Measurements from ENCODE around the gene SRPRB.

SRPRB gene

DNA sequence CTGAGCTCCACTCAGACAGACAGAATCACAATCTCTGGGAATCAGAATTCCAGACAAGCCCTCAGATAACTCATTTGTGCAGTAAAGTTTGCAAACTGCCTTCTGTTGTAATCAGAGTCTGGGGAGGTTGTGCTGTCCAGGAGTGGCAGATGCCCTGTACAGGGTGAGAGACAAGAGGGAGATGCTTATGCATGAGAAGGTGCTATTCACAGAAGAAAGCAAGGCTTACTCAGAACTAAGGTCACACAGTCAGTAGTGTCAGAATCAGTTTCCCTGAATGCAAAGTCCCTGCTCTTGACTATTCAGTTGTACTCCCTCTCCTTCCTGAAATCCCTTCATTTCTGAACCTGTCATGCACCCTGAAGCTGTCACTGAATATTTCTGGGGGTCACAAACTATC is 43.7 kb downstream of the SRPRB start:
- no peak for DNase-seq

DNA sequence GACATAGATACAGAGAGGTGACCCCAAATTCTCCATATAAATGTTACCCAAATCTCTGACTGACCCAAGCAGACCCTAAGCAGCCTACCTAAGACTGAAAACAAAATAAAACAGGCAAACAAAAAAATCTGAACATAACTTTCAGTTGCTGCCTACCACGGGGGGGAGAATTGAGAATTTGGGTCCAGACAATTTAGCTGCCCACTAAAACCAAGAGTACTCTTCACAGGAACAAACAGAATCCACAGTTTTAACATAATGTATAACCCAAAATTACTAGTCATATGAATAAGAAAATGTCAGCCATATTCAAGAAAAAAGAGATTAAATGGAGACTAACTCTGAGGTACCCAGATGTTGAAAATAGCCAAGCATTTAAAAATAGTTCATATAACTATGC is 44.4 kb downstream of the SRPRB start:
- DNase-seq, result no peak

DNA sequence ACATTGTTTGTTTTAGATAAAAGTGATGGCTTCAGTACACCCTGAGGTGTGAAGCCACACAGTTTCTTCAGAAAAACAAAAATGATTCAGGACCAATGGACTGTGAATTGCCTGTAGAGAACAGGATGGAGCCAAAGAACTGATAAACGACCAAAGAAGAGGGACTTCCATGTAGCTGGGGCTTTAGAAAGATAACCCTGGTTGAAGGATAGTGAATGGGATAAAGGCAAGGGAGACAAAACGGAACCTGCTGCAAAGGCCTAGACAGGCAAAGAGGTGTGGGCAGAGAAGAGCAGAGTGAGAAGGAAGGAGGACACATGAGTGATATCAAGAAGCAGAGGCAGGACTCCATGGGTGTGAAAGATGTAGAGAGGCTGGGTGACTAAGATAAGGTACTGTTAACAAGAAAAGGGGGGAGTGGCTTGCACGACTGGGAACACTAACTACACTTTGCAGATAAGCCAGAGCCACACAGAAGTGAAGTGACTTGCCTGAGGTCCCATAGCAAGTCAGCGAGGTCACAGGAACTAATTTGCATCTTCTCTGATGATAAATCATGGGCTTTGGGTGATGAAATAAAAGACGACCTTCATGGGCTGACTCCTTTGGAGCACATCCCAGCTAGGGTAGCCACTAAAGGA is 45.8 kb downstream of the SRPRB start:
- no peak for DNase-seq

DNA sequence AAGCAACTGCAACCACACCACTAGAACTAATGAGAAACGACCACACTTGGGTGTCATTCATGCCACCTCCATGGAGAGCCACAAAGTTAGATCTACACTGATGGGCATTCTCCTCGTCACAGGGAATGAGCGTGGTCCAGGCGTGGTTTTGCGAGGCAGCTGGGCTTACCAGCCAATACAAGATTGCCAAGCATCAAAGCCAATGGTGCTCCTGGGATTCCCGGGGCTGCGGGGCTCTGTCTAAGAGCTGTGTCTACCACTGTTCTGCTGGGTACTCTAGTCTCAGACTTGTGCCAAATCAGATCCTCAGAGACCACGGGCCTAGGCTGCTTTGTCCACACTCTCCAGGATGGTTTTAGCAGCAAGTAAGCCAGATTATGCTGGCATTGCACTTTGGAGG is 46.3 kb downstream of the SRPRB start:
- no peak for DNase-seq

DNA sequence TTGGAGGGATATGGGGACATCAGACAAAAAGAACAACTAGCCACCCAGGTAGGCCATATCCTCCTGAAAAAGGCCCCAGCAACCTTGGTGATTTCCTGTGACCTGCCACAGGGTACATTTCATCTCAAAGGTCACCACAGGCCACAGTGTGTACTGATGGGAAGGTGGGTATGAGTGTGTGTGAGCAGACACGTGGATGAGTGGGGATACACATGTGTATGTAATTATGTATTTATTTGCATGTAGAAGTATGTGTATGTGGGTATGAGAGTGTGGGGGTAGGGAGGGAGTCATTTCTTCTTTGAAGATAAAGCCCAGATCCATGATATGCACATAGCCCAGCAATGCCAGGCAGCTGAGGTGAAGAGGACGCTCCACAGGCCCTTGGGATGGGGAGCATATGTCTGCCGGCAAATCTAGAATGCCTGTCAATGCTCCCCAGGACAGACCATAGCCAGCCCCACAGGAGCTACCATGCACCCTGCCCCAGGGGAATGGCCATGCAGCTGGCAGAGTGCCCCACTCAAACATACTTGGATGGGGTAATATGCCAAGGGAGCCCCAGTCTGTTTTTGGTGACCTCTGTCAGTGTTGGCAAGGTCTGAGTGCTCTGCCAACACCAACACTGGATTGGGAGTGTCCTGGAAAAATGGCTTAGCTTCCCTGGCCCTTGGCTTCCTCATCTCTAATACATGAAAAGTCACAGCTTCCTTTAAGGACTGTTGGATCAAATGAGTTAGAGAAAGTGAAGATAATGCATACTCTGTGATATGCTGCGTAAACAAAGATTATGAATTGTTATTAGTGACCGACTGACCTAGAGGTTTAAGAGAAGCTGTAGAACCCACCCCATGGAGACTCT is 47.7 kb downstream of the SRPRB start:
- no peak for DNase-seq

DNA sequence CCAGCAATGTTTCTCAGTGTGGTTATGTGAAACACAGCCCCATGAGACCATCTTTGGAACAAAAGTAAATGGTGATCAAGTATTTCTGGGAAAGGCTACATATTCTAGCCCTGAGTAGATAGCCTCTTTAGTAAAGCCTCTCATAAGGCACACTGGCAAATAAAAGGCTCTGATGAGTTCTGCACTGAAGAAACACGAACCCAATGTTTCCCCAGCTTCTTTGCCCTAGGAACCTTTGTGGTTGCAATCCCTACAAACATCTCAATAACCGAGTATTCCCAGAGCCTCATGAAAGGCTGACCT is 48.3 kb downstream of the SRPRB start:
- no peak for DNase-seq

DNA sequence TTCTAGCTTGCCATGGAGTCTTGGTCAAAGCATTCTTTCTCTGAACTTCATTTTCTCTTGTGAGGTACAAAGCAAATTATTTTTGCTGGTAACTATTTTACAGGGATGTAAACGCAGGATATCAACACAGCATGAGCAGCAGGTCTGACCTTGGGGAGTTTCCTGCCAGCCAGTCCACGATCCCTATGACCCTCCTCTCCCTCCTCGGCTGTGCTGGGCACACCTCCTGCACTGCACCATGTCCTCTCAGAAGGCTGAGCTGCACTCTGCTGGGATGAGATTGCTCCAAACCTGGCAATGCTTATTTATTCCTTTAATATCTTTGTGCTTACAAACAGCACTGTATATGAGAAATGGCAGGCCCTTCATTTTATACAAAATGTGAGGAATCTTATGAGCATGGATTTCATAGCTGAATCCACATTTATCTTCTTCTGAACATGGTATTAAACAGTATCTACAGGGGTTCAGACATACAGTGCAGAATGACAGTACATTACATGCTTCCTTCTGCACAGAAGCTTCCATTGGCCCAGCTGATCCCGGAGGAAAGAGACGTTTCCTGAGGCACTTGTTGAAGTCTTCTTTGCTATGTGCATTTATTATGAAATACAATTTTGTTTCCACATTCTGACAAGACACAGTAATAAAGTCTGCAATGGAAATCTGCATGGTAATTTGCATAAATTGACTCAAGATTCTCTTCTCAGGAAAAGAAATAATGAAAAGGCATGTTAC is 48.8 kb downstream of the SRPRB start:
- DNase-seq, result no peak

DNA sequence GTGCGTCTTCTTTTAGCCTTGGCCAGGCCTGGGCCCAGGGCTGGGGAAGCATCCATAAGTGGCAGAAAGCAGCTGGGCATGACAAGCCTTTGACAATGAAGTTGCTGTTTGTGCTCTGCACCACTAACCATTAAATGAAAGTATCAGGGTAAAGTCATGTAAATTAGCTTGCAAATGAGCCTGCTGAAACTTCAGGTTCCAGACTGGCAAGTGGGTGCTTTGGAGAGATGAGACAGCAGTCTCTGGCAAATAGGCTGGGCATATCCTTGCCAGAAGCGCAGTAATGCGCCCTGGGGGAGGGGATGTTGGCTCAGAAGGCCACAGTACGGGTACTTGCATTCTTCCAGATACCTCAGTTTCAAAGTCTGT is 49.4 kb downstream of the SRPRB start:
- no peak for DNase-seq

DNA sequence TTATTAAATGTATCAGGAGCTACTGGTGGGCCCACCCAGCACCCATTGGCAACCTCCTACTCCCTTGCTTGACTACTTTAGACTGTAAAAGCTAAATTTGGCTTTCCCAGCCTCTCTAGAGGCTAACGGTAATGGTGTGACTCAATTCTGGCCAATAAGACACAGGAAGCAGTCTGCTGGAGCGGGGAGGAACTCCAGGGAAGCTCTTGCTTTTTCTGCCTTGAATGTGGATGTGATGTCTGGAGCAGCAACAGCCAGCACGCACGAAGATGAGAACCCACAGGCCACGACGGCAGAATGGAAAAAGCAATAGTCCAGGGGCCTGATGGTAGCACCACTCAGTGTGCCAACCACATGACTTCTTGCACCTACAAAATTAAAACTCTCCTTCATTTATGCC is 50.2 kb downstream of the SRPRB start:
- no peak for DNase-seq

DNA sequence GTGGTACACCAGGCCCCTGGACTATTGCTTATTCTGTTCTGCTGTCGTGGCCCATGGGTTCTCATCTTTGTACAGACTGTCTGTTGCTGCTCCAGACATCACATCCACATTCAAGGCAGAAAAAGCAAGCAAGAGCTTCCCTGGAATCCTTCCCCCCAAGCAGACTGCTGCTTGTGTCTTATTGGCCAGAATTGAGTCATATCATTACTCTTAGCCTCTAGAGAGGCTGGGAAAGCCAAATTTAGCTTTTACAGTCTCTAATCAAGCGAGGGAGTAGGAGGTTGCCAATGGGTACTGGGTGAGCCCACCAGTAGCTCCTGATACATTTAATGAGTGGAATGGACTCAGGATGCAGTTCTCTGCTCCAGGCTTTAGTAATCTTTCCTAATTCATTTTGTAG is 50.7 kb downstream of the SRPRB start:
- DNase-seq, result no peak

DNA sequence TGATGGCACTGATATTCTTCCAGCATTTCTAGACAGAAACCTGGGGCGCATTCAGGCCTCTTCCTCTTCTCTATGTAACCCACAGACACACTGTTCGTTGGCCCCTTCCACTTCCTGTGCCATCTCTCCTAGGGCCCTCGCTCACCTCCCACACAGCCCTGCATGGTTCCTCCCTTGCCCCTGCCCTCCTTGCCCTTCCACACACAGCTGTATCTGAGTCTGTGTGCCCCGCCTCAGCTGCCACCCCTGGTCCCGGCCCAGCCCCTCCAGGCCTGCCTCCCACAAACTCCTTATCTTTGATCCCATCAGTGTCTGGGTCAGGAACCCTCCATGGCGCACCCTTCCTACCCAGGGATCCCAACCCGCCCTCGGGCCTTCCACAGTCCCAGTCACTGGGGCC is 52.2 kb downstream of the SRPRB start:
- DNase-seq, result no peak

DNA sequence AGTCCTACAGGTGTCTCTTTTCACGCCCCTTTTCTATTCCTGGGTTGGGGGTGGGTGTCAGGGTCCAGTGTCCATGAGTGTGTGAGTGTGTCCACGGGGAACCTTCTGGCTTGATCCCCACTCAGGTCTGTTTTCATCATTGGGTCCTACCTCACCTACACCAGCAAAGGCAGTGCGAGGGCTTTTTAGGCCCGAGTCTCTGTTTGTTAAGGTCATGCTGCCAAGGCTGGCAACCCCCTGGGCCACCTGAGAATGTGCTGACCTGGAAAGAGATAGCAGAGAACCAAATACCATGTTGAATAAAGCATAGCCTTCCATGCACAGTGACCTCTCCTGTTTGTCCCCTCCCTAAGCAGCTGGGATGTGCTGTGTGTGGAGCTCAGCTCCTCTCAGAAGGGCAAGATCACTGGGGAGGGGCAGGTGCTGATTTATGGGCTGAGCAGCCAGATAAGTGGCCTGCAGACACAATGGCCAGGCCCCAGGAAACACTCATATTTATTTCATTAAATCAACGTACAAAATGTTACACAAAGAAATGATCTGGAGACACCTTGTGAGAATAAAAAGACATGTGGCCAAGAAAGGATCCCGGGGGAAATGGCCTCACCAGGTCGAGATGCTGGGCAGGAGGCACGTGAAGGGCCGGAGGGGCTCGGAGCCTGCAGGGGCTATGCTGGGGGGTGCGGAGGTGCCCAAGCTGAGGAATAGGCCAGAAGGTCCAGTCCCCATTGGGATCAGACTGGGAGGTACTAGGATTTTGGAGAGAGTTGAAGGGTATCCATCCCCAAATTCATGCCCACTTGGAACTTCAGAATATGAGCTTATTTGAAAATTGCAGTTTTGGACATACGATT is 54.0 kb downstream of the SRPRB start:
- no peak for DNase-seq

DNA sequence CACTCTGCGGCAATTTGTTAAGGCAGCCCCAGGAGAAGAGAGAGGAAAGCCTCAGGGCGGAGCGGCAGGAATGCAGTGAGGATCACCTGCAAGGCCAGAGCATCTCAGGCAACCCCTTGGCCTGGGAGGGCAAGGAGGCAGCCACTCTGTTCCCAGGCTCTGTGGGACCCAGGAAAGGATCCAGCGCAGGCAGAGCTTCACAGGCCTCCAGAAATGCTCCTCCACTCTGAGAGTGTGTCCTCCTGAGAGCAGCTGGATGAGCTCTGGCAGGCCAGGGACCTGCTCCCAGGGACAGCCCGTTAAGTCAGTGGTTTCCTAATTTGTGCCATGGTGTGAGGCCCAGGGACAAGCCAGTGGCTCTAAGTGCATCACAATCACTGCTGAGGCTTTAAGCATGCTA is 54.9 kb downstream of the SRPRB start:
- no peak for DNase-seq

DNA sequence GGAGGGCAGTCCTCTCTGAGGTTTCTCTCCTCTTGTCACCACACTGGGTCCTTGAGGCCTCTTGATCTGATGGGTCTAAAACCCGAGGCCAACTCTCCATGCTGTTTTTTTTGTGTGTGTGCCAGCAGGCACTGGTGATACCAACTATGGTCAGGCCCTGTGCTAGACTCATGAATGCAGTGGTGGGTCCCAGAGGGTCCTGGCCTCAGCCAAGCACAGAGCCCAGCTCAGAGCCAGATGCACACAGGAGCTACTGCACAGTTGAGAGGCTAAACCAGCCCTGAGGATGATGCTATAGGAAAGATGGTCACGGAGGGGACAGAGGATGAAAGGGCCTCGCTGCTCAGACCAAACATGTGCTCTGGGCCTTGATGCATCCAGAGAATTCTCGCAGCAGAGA is 56.5 kb downstream of the SRPRB start:
- DNase-seq, result no peak

DNA sequence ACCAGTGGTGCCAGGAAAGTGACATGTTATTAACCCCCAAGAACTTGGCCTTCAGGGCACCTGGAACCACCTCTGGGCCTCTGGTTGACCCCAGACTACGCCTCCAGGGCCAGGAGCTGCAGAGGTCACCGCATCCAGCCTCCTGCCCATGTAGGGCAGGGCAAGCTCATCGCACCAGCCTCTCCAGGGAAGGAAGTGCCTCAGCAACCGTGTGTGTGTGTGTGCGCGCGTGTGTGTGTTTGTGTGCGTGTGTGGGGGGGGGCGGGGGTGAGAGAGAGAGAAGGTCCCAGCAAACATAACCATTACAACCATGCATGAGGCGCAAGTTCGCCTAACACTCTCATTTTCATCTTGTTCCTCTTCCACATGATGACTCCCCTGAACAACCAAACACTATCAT is 58.3 kb downstream of the SRPRB start:
- DNase-seq, result no peak

DNA sequence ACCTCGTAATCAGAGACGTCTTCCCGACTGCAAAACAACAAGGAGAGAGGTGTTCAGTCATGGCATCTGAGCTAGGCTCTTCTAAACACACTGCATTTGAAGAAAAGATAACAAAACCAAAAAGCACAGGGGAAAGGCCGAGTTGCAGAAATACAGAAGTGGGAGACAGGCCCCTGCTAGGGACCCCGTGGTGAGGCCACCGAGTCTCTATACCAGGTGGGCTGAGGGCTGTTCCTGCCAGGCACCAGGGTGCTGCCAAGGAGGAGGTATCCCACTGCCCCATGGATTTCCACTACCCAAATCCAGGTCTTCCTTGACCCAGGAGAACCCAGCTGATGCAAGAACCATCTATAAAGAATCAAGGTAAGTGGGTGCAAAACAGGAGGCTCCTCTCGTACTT is 59.0 kb downstream of the SRPRB start:
- DNase-seq, result no peak

DNA sequence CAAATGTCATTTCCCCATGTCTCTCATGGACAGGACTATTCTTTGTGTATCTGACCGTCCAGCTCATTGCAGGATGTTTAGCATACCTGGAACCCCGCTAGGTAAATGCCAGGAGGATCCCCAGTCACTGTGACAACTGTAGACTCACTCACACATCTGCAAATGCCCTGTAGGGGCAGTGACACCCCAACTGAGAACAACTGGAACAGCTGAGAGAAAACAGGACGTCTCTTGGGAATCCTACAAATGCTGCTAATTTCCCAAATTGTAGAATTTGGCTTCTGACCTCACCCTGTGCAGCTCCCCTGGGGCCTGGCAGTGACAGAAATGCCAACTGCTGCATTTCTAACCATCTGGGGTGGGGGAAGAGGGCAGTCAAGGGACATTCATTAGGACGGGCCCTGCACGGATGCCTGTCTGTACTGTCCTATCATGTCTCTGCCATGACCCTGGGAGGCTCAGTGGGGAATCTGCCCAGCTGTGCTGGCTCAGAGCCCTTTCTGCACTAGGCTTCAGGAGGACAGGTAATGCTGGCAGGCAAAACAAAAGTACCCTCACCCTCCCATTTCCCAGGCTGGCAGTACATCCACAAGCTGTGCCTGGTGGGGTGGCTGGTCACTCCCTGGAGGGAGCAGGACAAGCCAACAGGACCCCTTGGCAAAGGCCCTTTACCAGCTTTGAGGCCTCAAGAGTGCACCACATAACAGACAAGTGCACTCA is 59.7 kb downstream of the SRPRB start:
- DNase-seq, result no peak

DNA sequence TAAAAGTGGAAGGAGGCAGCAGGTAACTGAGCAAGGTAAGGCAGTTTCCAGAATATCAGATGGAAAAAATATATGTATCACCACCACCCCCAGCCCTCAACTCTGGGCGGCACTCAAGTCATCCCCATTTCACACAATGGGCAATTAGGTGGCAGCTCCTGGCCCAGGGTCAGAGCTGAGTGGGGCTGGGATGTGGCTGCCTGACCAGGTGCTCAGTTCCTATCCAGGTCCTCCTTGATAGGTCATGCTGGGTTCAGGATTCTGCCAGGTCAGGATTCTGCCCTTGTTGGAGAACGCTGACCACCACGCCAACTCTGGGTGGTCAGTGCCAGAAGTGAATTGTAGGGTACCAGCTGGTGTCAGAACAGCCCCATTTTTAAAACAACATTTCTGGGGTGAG is 60.5 kb downstream of the SRPRB start:
- DNase-seq, result no peak

DNA sequence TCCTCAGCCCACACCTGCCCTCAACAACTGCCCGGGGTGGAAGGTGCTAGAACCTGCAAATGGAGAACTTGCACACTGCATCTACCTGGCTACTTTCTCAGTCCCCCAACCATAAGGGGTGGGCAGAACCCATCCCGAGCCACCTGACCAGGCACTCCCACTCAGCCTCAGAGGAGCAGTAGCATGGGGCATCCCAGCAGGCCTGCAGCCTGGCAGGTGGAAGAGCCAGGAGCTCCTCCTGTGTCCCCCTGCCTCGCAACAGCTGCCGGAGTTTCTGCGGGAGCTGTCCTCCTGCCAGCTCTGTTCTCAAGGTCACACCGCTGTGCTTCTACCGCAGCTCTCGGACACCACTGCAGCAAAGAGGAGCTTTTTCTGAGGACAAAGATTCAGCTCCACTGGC is 62.6 kb downstream of the SRPRB start:
- peak; percentile 28 for DNase-seq

DNA sequence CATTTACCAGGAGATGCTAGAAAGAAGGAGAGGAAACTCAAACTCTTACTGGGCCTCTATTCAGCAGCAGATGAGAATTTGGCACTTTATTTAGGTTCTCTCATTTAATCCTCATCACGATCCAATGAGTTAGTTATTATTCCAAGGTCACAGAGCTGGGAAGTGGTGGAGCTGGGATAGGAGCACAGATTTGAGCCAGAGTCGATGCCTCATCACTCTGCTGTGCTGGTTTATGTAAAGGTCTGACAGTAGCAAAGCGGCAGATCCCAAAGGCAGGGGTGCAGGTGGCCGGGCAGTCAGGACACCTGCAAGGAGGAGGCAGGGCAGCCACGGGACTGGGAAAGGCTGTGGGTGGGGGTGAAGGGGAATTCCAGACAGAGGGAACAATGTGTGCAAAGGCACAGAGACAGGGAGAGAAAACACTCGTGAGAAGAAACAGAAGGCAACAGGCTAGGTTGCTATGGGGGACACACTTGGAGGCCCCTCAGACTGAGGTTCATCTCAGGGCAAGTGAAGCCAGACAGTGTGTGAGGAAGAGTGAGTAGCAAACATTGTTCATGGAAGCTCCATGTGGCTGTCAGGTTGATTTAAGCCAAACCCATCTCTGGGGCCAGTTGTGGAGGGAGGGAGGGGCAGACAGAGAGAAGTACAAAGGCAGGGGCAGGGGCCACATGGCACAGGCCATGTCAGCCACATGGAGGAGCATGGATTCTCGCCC is 63.3 kb downstream of the SRPRB start:
- DNase-seq, result peak; percentile 5

DNA sequence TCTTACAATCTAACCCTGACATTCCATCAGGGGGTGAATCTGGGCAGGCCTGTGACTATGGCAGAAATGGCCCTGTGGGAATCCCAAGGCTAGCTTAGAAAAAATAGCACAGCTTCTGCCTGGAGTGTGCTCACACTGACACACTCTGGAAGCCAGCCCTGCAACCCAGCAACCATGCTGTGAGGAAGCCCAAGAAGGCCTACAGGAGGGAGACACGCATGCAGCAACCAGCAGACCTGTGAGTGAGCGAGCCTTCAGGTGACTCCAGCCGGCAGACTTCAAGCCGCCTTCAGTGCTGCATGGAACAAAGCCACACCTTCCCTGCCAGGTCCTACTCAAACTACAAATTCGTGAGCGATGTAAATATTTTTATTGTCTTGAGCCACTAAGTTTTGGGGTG is 64.0 kb downstream of the SRPRB start:
- no peak for DNase-seq

DNA sequence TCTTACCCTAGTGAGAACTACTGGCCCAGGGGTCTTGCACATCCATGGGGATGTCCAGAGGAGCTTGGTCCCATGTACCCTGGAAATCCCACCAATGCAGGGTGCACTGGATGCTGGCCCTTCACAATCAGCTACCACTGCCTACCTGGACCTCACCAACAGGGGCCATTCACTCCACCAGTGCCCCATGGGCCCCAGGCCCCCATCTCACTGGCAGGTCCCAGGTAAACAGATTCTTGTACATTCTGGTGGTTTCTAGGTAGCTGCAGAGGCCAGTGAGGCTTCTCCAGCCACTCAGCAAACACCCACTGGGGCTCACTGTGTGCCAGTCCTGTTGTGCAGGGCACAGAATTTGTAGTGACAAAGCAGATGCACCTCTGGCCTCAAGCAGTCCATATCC is 65.2 kb downstream of the SRPRB start:
- no peak for DNase-seq
